ENCODE measurements around the gene ASPSCR1. TPM values are rescaled to one million over a fixed set of nuclear protein-coding genes. Genes with fewer than 3 reads are reported as not detected.

Gene ASPSCR1
- total RNA-seq, 4 donors from 2014 or later, result 10.1 to 21.0 (median 17.1) TPM

DNA sequence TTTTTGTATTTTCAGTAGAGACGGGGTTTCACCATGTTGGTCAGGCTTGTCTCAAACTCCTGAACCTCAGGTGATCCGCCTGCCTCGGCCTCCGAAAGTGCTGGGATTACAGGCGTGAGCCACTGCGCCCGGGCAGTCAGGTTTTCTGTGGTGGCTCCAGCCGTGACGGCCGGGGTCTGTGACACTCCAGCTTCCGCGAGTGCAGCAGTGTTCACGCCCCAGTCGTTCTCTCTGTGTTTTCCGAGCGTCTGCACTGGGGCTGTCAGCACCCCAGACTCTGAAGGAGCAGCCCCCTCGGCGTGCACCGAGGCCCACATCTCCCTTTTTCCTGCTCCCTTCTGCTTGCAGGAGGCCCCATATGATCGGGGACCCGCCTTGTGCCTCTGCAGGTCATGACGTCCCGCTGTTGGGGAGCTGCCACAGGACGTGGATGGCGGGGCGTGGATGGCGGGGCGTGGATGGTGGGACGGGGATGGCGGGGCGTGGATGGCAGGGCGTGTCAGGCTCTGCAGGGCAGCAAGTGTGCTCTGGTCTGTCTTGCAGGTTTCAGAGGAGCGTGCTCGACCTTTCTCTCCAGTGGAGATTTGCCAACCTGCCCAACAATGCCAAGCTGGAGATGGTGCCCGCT lies 5.7 kb downstream of the ASPSCR1 start:
- Histone ChIP-seq H3K27ac (no peak overlapping the region), H3K27me3 (no peaks in the 10 kb centered on the region), H3K36me3 (peaks cover 0 to 62% (median 14%) of the 10 kb centered on the region in 3 donors), H3K9me3 (no peaks in the 10 kb centered on the region), H3K4me3 (no peak overlapping the region), H3K4me1 (peaks cover 6 to 56% (median 8%) of the 10 kb centered on the region in 3 donors)
- TF ChIP-seq, protein P1, sequence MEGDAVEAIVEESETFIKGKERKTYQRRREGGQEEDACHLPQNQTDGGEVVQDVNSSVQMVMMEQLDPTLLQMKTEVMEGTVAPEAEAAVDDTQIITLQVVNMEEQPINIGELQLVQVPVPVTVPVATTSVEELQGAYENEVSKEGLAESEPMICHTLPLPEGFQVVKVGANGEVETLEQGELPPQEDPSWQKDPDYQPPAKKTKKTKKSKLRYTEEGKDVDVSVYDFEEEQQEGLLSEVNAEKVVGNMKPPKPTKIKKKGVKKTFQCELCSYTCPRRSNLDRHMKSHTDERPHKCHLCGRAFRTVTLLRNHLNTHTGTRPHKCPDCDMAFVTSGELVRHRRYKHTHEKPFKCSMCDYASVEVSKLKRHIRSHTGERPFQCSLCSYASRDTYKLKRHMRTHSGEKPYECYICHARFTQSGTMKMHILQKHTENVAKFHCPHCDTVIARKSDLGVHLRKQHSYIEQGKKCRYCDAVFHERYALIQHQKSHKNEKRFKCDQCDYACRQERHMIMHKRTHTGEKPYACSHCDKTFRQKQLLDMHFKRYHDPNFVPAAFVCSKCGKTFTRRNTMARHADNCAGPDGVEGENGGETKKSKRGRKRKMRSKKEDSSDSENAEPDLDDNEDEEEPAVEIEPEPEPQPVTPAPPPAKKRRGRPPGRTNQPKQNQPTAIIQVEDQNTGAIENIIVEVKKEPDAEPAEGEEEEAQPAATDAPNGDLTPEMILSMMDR (IDR thresholded peaks at IDR 0.05), result no peak
- no peak for TF ChIP-seq POLR2A (IDR thresholded peaks at IDR 0.05)
- no peak for DNase-seq
- WGBS, 2 donors, result 77 to 93% methylated on average over 12 to 19 of the region's 35 CpGs
- intact Hi-C loops (cut with DNase I), result no loop called here

DNA sequence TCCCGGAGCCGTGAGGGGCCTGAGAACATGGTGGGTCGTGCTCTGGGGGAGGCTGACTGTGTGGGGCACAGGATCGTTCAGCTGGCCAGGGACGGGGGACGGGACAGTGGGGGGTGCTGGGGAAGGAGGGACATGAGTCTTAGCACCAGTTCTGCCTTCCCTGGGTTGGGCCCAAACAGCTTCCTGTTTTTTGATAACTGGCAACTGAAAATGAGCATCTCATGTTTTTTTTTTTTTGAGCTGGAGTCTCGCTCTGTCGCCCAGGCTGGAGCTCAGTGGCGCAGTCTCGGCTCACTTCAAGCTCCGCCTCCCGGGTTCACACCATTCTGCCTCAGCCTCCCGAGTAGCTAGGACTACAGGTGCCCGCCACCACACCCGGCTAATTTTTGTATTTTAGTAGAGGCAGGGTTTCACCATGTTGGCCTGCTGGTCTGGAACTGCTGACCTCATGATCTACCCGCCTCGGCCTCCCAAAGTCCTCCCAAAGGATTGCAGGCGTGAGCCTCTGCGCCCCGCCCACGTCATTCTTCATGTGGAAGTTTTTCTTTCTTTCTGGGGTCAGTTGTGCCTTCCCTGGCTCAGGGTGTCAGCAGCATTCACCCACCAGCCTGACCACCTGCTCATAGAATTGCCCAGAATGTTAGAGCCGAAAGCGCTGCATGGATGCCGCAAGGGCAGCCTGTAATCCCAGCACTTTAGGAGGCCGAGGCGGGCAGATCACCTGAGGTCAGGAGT lies 6.4 kb downstream of the ASPSCR1 start:
- no peaks in the 10 kb centered on the region for H3K9me3 ChIP-seq
- 95 to 97% methylated on average over 12 to 19 of the region's 26 CpGs for WGBS, 2 donors
- TF ChIP-seq POLR2A (IDR thresholded peaks at IDR 0.05), result no peak
- TF ChIP-seq, protein P1 (IDR thresholded peaks at IDR 0.05), result no peak

DNA sequence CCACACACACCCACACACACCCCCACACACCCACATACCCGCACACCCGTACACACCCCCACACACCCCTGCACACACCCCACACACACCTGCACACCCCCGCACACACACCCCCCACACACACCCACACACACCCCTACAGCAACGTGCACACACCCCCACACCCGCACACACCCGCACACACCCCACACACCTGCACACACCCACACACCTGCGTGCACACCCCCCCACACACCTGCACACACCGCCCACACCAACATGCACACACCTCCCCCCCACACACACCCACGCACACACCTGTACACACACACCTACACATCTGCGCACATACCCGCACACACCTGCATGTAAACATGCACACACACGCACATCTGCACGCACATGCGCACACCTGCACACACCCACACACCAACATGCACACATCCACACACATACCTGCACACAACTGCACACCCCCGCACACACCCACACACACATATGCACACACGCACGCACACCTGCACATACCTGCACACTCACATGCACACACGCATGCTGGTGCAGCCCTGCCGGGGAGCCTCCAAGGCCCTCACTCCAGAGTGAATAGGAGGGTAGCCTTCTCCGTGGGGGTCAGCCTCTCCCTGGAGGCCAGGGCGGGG lies 7.5 kb downstream of the ASPSCR1 start:
- DNase-seq, result no peak
- Histone ChIP-seq H3K36me3 (peaks cover 0 to 64% (median 14%) of the 10 kb centered on the region in 3 donors), H3K4me1 (peaks cover 0 to 44% (median 0%) of the 10 kb centered on the region in 3 donors), H3K4me3 (no peak overlapping the region), H3K9me3 (no peaks in the 10 kb centered on the region), H3K27ac (no peak overlapping the region), H3K27me3 (no peaks in the 10 kb centered on the region)
- intact Hi-C loops (cut with DNase I), result no loop called here
- 85 to 87% methylated on average over 17 of the region's 21 CpGs for WGBS, 2 donors
- TF ChIP-seq POLR2A (IDR thresholded peaks at IDR 0.05), result no peak
- TF ChIP-seq, protein P1 (IDR thresholded peaks at IDR 0.05), result no peak

More for the DNA sequence above, 6.4 kb downstream of the ASPSCR1 start:
- Histone ChIP-seq H3K4me3 (no peak overlapping the region), H3K36me3 (peaks cover 0 to 68% (median 14%) of the 10 kb centered on the region in 3 donors), H3K27me3 (no peaks in the 10 kb centered on the region), H3K4me1 (peaks cover 0 to 49% (median under 1%) of the 10 kb centered on the region in 3 donors), H3K27ac (no peak overlapping the region)
- DNase-seq, result no peak
- intact Hi-C loops (cut with DNase I), result no loop called here

DNA sequence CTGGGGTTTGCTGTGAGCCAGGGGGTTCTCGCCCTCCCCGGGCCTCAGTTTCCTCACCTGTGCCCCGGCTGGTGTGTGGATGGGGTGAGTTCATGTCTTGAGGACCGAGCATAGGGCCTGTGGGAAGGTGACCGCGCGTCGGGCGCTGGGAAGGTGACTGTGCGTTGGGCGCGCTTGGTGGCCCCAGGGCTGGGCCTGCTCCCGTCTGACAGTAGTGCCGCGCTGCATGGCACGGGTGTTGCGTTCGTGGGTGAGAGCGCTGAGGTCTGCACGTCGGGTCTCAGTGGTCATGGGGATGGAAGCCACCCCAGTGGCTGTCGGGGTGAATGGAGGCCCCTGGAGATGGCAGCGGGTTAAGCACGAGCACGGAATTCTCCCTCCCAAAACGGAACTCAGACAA lies 9.2 kb downstream of the ASPSCR1 start:
- Histone ChIP-seq H3K9me3 (no peaks in the 10 kb centered on the region), H3K27me3 (no peaks in the 10 kb centered on the region), H3K36me3 (peaks cover 0 to 64% (median 14%) of the 10 kb centered on the region in 3 donors), H3K4me3 (no peak overlapping the region), H3K4me1 (peaks cover 7 to 41% (median 8%) of the 10 kb centered on the region in 3 donors), H3K27ac (no peak overlapping the region)
- DNase-seq, result no peak
- intact Hi-C loops (cut with DNase I), result no loop called here
- TF ChIP-seq, protein P1 (IDR thresholded peaks at IDR 0.05), result no peak
- TF ChIP-seq POLR2A (IDR thresholded peaks at IDR 0.05), result no peak
- WGBS, 2 donors, result 96 to 97% methylated on average over 15 to 19 of the region's 26 CpGs

Measured in esophagus squamous epithelium (tissue), 5 donors.